ENCODE results near the gene ARMH3.
"Not testable (repeated sequence)": the region's sequence is repeated elsewhere in the genome, so short reads cannot be mapped to it uniquely, and the experiment has no call there.

Gene ARMH3, protein sequence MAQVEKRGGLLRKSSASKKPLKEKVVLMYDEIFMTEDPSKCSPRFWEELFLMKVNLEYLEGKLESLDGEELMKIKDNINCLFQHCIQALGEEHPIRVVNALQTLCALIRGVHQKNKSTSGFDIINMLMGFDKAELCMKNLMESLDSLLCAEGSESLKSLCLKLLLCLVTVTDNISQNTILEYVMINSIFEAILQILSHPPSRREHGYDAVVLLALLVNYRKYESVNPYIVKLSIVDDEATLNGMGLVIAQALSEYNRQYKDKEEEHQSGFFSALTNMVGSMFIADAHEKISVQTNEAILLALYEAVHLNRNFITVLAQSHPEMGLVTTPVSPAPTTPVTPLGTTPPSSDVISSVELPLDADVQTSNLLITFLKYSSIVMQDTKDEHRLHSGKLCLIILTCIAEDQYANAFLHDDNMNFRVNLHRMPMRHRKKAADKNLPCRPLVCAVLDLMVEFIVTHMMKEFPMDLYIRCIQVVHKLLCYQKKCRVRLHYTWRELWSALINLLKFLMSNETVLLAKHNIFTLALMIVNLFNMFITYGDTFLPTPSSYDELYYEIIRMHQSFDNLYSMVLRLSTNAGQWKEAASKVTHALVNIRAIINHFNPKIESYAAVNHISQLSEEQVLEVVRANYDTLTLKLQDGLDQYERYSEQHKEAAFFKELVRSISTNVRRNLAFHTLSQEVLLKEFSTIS

DNA sequence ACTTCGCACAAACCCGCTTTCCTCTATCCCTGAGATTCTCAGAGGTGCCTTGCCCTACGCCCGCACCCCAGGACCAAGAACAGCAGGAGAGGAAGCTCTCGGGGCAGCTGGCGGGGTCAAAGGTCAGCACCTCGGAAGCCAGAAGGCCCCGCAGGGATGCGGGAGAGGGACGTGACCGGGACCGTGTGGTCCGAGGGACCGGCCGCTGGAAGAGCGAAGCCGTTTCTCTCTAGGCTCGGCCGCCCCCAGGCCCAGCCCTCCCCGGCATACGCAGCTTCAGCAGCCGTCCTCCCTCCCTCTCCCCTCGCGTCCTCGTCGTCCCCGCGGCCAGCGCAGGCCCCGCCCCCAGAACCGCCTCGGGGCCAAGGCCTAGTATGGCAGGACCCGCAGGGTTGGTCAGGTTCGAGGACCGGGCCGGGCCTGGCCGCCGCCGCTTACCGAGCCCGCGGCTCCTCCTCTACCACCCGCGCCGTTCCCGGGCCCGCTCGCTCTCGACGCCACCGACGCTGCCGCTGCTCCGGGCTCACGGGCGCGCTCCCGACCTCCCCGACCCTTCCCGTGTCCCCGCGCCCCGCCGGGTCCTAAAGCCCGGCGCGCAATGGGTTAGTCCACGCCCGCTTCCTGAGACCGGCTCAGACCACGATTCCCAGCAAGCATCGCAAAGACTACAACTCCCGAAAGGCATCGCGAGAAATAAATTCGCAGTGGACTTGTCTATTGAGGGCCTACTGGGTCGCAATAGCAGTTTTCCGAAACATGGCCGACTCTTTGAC, at the start of gene ARMH3:
ARMH3 (minus strand) TSS at position 527 of the 773 bp plus-strand sequence. CDS start 16,059 bp downstream, outside the sequence.
- DNase-seq = peak; percentile 89

DNA sequence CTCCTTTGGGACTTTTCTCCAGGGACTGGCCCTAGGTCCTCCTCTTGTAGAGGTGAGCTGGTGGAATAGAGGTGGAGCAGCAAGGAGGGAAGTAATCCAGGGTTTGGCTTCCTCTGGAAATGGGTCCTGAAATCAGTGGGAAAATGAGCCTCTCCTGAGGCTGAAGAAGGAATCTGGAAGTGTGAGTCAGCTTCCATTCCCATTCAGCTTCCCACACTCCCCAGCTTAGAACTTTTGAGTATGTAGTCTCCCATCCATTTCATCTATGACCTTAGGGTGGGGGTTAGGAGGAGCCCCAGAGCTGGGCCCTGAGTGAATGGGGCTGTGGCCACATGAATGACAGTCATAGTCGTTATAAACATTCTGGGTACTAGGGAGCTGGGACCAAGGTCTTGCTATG, 46.4 kb upstream of the ARMH3 start:
- no peak for DNase-seq

DNA sequence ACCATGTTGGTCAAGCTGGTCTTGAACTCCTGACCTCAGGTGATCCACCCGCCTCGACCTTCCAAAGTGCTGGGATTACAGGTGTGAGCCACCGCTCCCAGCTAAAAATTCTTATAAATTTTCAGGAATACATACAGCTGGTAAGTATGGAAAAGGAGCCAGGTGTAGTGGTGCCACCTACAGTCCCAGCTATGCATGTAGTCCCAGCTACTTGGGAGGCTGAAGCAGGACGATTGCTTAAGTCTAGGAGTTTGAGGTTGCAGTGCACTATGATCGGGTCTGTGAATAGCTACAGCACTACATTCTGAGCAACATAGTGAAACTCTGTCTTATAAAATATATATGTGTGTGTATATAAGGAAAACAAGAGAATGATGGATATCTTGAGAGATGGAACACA, 45.2 kb upstream of the ARMH3 start:
- DNase-seq = no peak

DNA sequence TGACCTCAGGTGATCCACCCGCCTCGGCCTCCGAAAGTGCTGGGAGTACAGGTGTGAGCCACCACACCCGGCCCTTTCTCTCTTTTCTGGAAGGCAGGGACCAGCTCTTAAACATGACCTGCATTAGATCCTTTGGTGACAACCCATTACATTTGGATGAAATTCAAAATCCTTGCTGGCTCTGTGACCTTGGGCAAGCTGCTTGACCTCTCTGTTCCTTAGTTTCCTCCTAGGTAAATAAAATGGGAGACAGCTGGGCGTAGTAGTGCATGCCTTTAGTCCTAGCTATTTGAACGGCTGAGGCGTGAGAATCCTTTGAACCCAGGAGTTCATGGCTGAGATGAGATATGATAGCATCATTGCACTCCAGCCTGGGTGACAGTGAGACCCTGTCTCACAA, 40.5 kb upstream of the ARMH3 start:
- DNase-seq = no peak

DNA sequence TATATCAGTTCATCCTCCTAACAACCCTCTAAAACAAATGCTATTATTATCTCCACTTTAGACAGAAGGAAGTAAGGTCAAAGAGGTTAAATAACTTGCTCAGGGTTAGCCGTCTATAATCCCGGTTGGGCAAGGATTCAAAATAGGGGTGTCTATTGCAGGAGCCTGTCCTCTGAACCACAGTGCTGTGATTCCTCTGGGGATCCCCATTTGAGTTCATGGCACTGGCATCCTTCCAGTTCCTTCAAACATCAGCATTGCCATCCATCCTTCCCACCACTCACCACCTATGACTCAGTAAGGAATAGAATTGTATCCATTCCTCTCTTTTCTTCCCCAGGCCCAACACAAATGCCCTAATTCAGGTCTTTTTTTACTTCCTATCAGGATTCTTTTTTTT, 34.8 kb upstream of the ARMH3 start:
- DNase-seq = no peak

DNA sequence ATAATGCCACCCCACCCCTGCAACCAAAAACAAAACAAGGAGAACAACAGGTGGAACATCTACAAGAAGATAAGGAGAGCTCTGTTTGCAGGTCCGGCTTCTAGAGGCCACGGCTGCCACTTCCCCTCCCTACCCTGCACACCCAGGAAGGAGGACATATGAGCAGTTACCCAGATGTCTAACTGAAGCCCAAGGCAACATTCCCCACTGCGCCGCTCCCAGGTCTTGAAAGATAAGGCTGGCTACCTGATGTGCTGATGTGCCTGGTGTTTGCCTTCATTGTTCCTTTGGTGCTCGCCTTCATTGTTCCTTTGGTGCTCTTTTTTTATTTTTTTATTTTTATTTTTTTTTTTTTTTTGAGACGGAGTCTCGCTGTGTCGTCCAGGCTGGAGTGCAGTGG, 30.2 kb upstream of the ARMH3 start:
- no peak for DNase-seq

DNA sequence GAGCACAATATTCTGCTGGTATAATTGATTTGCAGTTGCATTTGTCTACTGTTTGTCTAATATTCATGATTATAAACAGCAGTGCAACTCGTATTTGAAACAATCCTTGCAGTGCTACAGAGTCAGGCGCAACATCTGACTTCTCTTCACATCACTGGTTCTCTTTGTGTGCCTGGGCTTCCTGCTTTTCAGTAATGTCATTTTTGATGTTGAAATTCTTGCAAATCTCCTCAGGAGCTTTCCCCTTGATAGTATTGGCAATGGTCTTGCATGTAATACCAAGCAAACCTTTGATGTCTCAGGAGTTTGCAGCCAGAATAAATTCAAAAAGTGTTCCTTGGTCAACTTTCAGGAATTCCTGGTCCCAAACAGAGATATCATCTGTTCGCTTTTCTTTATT, 29.4 kb upstream of the ARMH3 start:
- no peak for DNase-seq

DNA sequence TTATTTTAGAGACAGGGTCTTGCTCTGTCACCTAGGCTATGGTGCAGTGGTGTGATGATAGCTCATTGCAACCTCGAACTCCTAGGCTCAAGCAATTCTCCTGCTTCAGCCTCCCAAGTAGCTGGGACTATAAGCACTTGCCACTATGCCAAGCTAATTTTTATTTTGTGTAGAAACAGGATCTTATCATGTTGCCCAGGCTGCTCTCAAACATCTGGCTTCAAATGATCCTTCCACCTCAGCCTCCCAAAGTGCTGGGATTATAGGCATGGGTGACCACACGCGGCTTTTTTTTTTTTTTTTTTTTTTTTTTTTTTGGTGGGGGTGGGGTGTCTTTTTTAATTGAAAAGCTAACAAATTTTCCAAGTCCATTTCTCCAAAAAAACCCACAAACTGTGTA, 27.6 kb upstream of the ARMH3 start:
- no peak for DNase-seq

DNA sequence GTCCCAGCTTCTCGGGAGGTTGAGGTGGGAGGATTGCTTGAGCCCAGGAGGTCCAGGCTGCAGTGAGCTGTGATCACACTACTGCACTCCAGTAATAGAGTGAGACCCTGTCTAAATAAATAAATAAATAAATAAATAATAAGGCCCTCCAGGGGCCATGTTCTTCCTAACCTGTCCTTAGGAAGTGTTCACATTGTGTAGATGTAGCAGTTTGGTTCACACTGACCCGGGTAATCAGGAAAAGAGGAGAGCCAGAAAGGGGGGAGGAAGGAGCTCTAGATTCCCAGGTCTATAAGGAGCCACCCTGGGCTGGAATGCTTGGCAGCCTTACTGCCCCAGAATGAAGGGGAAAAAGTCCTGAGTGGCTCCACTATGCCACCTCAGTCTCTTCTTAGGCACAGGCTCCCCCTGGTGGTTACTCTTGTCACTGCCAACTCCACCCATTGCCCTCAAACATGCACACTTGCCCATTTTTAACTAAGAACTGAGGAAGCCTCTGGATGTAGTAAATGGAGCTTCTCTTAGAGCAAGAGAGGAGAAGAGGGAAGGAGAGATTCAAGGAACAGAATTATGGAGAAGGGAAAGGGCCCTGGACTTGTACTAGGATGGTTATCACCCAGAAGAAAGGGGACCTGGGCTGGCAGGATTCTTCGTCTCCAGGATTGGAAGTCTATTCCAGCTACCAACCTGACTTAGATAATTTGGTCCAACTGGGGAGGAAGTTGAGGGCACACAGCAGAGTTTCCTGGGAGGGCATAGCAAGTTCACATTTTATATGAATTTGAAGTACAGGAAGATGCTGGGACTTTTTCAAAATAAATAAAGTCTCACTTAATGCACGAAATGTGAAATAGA, 16.9 kb upstream of the ARMH3 start:
- DNase-seq = peak; percentile 5

DNA sequence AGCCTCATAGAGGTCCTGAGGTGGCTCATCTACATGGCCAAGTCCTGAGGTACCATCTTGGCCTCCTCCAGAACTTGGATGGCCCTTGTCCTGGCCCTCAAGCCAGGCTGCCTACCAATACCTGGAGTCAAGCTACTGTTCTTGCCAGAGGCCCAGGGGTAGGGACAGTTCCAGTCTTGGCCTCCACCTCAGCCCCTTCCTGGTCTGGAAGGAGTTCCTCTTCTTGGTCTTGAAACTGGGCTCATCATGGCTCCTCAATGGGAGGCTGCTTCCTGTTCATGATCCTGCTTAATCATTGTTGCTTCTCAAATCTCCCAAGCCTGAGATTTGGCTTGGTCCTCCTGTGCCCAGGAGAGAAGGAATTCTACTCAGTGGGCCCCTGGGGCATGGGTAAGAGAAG, 13.1 kb upstream of the ARMH3 start:
- no peak for DNase-seq

DNA sequence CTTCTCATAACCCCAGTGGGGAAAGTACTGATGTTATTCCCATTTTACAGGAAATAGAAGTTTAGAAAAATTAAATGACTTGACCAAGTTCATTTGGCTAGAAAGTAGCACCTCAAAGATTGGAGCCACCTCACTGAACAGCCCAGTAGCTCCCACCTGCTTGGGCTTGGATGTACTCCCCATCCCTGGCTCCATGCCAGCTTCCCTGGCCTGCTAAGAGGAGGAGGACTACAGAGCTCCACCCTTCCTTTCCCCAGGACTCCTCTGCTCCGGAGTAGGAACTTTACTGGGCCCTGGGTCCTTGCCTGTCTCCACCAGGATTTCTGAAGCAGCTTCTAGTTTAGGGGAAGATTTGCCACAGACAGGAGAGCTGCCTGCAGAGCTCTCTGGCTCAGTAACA, 12.2 kb upstream of the ARMH3 start:
- no peak for DNase-seq

DNA sequence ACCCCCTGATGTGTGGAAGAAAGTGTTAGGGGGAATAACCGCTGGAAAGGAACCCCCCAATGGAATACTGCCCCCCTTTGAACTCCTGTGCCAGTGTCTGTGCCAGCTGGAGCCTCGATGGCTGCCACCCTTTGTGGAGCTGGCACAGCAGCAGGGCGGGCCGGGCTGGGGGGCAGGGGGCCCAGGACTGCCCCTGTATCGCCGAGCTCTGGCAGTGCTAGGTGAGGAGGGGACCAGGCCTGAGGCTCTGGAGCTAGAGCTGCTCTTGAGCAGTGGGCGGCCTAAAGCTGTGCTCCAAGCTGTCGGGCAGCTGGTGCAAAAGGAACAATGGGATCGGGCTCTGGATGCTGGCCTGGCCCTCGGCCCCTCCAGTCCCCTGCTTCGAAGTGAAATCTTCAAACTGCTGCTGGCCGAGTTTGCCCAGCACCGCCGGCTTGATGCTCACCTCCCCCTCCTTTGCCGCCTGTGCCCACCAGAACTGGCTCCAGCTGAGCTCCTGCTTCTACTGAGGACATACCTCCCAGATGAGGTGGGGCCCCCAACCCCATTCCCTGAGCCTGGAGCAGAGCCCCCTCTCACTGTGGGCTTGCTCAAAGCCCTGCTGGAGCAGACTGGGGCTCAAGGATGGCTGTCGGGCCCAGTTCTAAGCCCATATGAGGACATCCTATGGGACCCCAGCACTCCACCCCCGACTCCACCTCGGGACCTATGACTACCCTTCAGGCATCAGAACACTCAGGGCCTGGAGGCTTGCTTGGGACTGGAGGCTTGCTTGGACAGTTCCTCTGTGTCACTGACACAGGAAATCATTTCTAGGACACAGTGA, 11.3 kb upstream of the ARMH3 start:
- DNase-seq = no peak

DNA sequence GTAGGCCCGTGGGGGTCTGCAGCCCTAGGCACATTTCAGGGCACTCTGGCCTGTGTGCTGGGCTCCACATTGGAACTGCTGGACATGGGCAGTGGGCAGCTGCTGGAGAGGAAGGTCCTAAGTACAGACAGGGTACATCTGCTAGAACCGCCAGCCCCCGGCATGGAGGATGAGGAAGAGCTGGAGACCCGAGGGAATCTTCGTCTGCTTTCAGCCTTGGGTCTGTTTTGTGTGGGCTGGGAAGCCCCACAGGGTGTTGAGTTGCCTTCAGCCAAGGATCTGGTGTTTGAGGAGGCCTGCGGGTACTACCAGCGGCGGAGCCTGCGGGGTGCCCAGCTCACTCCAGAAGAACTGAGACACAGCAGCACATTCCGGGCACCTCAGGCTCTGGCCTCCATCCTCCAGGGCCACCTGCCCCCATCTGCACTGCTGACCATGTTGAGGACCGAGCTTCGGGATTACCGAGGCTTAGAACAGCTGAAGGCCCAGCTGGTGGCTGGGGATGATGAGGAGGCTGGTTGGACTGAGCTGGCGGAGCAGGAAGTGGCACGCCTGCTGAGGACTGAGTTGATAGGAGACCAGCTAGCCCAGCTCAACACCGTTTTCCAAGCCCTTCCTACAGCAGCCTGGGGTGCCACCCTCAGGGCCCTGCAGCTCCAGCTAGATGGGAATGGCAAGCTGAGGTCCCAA, 10.6 kb upstream of the ARMH3 start:
- DNase-seq = no peak

DNA sequence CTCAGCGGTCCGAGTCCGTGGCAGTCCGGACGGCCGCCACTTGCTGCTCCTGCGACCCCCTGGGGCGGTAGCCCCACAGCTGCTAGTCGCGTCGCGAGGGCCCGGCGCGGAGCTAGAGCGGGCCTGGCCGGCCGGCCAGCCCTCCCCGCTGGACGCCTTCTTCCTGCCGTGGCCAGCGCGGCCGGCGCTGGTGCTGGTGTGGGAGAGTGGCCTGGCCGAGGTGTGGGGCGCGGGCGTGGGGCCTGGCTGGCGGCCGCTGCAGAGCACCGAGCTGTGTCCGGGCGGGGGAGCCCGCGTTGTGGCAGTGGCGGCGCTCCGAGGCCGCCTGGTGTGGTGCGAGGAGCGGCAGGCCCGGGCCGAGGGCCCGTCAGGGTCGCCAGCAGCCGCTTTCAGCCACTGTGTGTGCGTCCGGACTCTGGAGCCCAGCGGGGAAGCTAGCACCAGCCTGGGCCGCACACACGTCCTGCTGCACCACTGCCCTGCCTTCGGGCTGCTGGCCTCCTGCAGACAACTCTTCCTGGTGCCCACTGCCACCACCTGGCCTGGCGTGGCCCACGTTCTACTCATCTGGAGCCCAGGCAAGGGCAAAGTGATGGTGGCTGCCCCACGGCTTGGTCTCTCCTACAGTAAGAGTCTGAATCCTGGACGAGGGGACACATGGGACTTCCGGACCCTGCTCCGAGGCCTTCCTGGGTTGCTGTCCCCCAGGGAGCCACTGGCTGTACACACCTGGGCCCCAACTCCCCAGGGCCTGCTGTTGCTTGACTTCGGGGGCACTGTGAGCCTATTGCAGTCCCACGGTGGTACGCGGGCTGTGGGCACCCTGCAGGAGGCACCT, 9.8 kb upstream of the ARMH3 start:
- no peak for DNase-seq

DNA sequence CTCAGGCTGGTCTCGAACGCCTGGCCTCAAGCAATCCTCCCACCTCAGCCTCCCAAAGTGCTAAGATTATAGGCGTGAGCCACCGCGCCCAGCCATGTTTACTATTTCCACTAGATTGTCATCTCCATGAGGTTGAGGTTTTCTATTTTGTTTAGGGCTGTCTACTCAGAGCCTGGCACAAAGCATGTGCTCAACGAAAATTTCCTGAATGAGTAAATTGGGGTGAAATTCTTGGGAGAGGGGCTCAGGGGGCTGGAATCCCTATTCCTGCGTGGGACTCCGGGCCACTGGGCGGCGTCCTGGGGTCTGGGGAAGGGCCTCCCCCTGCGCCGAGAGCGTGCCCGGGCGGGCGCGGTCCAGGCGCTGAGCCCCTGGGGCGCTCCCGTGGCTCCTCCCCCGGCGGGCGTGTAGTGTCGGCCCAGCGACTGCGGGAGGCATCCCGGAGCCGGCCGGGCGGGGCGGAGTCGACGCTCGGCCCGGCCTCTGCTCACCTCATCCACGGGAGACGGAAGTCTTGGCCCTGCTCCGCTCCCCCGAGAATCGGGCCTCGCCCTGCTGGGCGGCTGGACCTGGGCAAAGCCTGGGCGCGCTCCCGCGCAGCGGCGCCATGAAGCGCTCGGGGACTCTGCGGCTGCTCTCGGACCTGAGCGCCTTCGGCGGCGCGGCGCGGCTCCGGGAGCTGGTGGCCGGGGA, 9.0 kb upstream of the ARMH3 start, which contains the start of gene HPS6:
HPS6 (plus strand) TSS at position 482 of the 693 bp plus-strand sequence; CDS start at position 608, 126 bp downstream.
- peak; percentile 38 for DNase-seq

DNA sequence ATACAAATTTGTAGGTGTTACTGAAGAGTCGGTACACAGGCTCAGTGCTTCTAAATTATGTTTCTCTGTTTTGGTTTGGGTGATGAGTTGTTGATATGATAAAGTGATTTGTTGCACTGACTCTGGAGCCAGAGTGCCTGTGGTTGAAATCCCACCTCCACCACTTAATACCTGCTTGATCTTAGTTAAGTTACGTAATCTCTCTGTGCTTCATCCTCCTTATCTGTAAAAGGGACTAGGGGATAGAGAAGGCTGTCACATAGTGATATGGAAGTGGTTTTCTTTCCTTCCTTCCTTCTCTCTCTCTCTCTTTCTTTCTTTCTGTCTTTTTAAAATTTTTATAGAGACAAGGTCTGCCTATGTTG, 8.5 kb upstream of the ARMH3 start:
- DNase-seq = no peak

DNA sequence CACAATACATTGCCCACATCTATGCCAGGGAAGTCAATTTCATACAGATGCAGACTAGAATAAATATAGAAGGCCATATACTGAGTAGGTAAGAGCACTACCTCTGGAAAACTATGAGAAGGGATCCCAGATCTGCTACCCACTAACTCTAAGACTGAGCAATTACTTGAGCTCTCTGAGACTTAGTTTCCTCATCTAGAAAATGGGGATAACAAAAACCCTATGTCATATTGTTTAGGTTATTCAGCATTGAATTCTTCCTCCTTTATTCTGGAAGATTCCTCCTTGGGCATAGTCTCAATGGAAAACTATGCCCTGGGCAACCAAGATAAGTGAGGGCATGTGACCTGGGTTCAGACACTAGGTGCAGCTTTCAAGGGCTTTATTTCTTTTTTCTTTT, 4.0 kb upstream of the ARMH3 start:
- DNase-seq = no peak

DNA sequence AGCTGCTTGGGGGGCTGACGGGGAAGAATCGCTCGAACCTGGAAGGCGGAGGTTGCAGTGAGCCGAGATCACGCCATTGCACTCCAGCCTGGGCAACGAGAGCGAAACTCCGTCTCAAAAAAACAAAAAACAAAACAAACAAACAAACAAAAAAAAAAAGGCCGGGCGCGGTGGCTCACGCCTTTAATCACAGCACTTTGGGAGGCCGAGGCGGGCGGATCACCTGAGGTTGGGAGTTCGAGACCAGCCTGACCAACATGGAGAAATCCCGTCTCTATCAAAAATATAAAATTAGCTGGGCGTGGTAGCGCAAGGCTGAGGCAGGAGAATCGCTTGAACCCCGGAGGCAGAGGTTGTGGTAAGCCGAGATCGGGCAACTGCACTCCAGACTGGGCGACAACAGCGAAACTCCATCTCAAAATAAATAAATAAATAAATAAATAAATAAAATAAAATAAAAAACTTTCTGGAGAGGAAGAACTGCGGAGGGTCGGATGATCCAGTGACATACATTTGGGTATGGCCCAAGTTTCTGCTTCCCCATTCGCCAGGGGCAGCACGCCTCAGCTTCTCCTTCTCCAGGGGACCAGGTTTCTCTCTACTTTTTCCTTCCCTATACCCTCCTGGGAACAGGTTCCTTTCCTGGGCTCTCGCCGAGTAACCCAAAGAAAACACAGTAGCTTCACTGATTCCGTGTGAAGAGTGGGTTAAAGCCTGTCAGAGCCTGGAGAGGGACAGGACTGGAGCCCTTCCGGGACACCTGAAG, 909 bp downstream of the ARMH3 start:
- DNase-seq = not testable (repeated sequence)

DNA sequence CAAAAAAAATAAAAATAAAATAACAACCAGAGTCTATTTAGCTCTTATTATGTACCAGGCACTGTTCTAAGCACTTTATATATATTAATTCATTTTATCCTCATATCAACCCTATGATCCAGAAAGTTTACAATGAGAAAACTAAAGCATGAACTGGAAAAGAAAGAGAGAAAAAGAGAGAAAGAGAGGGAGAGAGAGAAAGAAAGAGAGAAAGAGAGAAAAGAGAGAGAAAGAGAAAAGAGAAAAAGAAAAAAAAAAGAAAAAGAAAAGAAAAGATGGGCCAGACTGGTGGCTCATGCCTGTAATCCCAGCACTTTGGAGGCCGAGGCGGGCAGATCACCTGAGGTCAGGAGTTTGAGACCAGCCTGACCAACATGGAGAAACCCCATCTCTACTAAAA, 9.9 kb downstream of the ARMH3 start:
- no peak for DNase-seq

Data from NCI-H446 treated with DMSO at 0.1 percent for 48 hours (cell line).